Bronchial epithelial cell (primary cell): ENCODE measurements around the gene HOTAIR. TPM values are rescaled to one million over a fixed set of nuclear protein-coding genes. Genes with fewer than 3 reads are reported as not detected.

Experiments used
- DNase-seq: peaks from one replicate; pipeline ENCODE4 v3.0.0-alpha.2; 2010; ENCODE audit warnings: low read depth
- FAIRE-seq: peaks from 2 replicates; lab custom pipeline; 2011; peaks lifted over from hg19 to GRCh38; lab: Jason Lieb, UNC
- H3K27me3 ChIP-seq: 2 replicates; pipeline ENCODE4 v1.5.1; 2011; ENCODE audit warnings: low read length; ENCODE audit not compliant: control insufficient read depth, insufficient read depth
- H3K36me3 ChIP-seq: 2 replicates; pipeline ENCODE4 v1.5.1; 2011; ENCODE audit warnings: low read length; ENCODE audit not compliant: control insufficient read depth, insufficient read depth
- H3K4me3 ChIP-seq: 2 replicates; pipeline ENCODE4 v1.5.1; 2011; ENCODE audit warnings: mild to moderate bottlenecking, low read depth, low read length, control low read depth
- total RNA-seq: library from RNA; depleted of rRNA; stranded (reverse); fragments of >200 nt; gene quantifications from 2 replicates; pipeline ENCODE4 v1.2.1, GENCODE V29; 2014
- TF ChIP-seq, protein P1 (sequence below): IDR thresholded peaks from 2 replicates; pipeline ENCODE4 v1.5.1; 2011; ENCODE audit warnings: mild to moderate bottlenecking, moderate library complexity, low read length, control low read depth, inconsistent platforms; ENCODE audit not compliant: insufficient read depth, severe bottlenecking

HOTAIR gene
- not detected in 2 replicates for total RNA-seq

DNA sequence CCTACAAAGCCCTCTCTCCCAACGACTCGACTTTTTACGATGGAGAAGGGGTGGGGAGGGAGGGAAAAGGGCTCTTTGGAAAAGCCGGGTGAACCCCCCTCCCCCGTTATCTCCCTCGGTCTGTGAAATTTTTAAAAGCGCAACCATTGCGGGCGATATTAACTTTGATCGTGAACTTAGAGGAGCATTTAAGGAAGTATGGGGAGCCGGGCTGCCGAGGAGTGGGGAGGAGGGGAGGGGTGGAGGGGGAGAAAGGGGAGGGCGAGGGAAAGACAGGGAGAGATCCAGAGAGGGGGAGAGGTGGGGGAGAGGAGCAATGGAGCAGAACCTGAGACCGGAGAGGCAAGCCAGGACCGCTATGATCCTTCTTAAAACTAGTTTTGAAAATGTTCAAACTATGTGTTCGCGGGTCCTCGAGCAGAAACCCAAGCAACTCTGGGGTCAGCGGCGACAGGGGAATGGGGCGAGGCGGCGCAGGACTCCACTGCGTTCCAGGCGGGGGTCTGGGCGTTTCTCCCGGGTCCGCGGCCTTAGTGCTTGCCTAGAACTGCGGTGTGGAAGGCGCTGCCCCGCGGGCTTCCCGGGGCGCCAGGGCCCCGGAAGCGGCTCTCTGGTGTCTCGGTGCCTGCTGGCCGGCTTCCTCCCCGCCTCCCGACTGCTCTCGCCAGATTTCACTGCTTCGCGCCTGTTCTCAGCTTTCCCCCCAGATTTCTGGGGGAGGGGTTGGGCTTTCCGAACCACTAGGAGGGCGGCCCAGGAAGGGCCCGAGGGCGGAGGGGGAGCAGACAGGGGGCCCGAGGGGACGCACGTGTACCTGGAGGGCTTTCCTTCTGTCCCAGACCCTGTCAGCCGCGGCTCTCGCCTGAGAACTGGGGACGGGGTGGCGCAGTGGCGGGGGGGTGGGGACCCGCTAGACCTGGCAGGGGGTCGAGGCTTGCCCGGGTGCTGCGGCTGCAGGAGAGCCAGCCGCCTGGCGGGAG is at the start of gene HOTAIR:
Gene HOTAIR (minus strand): TSS at position 871 of the 980 bp plus-strand sequence.
- no peaks in the 10 kb centered on the region for H3K36me3 ChIP-seq
- no peak within 1 kb of the TSS for H3K4me3 ChIP-seq
- no peak for FAIRE-seq
- TF ChIP-seq, protein P1, sequence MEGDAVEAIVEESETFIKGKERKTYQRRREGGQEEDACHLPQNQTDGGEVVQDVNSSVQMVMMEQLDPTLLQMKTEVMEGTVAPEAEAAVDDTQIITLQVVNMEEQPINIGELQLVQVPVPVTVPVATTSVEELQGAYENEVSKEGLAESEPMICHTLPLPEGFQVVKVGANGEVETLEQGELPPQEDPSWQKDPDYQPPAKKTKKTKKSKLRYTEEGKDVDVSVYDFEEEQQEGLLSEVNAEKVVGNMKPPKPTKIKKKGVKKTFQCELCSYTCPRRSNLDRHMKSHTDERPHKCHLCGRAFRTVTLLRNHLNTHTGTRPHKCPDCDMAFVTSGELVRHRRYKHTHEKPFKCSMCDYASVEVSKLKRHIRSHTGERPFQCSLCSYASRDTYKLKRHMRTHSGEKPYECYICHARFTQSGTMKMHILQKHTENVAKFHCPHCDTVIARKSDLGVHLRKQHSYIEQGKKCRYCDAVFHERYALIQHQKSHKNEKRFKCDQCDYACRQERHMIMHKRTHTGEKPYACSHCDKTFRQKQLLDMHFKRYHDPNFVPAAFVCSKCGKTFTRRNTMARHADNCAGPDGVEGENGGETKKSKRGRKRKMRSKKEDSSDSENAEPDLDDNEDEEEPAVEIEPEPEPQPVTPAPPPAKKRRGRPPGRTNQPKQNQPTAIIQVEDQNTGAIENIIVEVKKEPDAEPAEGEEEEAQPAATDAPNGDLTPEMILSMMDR, result no peak
- DNase-seq, result no peak
- peaks cover 87% of the 10 kb centered on the region for H3K27me3 ChIP-seq

DNA sequence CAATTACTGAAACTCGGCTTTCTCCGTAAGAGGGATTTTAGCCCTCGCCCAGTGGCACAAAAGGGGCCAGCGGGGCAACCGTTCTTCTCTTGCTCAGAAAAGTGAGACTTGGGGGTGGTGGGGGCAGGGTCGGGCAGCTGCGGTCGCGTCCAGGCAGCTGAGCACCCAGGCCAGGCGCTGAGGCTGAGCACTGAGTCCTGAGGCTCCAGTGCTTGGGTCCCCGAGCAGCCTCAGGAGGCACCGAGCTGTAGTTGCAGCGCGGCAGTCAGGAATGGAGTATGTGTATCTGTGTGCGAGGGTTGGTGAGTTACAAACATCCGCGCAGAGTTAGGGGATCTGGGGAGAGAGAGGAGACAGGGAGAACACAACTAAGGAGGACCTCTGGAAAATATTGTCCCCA is 49.4 kb upstream of the HOTAIR start:
- H3K36me3 ChIP-seq, result no peaks in the 10 kb centered on the region
- peaks cover 68% of the 10 kb centered on the region for H3K27me3 ChIP-seq
- no peak for FAIRE-seq
- no peak for DNase-seq
- H3K4me3 ChIP-seq, result no peak overlapping the region
- TF ChIP-seq, protein P1, result no peak

DNA sequence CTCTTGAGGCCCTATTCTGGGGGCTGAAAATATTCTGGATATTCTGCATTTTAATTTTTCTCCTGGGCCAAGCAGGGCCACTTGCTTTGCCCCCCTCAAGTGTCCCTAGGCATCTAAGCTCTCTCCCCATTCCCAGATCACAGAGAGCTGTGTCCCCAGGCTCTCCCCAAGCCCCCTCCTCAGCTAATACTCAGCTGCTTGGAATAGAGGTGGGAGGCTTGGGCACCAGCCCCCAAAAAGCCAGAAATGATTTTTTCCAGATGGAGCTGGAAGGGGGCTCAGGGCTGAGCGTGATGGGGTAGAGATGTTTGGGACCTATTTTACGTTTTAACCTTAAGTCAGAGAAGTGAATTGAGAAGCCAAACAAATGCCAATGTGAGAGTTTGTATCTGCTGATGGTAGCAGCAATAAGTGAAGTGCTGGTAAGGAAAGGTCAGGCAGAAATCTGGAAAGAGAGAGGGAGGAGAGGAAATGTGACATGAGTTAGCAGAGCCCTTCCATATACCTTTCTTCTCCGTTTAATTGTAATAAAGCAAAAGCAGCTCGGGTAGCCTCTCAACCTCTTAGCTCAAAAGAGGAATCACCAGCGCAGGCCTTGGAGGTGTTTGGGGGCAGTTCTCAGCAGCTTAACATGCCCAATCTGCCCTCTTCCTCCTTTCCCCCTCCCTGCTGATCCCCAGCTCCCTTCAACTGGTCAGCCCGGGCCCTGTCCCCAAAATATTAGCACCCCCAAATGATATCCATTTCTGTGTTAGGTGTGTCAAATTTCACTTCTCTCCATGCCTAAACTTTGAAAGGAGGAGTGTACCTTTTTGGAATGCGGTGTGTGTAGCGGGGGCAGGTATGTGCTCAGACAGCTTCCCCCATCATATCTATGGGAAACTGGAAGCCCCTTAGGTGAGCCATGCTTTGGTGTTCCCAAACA is 48.5 kb upstream of the HOTAIR start:
- DNase-seq (no peak), FAIRE-seq (no peak)
- TF ChIP-seq, protein P1, result no peak
- Histone ChIP-seq H3K27me3 (peaks cover 64% of the 10 kb centered on the region), H3K4me3 (no peak overlapping the region), H3K36me3 (no peaks in the 10 kb centered on the region)

DNA sequence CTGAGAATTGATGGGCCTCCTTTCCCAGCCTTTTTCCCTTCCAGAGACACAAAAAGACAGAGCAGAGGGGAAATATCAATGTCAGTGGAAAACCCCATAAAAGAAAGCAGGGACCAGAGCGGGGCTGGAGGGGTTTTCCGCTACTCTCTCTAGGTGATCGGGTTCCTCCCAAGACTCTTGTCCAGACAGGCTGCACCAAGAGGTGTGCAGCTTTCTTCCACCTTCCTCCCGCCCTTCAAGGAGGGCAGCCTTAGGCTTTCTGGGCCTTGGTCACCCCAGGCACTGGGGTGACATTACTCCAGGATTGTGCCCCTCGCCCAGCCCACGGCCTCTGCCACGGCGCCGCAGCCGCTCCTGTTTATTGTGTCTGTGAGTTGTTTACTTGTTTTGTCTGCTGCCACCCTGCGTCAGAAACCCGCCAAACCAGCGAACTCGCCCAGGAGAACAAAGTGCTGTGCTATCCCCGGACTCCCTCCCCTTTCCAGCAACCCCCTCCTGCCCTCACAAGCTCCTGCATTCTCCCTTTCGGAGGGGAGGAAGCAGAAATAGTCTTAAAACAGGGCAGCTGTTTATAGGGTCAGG is 46.8 kb upstream of the HOTAIR start:
- Histone ChIP-seq H3K4me3 (no peak overlapping the region), H3K27me3 (peaks cover 61% of the 10 kb centered on the region), H3K36me3 (no peaks in the 10 kb centered on the region)
- TF ChIP-seq, protein P1, result peak; percentile 37
- no peak for FAIRE-seq
- peak; percentile 6 for DNase-seq

DNA sequence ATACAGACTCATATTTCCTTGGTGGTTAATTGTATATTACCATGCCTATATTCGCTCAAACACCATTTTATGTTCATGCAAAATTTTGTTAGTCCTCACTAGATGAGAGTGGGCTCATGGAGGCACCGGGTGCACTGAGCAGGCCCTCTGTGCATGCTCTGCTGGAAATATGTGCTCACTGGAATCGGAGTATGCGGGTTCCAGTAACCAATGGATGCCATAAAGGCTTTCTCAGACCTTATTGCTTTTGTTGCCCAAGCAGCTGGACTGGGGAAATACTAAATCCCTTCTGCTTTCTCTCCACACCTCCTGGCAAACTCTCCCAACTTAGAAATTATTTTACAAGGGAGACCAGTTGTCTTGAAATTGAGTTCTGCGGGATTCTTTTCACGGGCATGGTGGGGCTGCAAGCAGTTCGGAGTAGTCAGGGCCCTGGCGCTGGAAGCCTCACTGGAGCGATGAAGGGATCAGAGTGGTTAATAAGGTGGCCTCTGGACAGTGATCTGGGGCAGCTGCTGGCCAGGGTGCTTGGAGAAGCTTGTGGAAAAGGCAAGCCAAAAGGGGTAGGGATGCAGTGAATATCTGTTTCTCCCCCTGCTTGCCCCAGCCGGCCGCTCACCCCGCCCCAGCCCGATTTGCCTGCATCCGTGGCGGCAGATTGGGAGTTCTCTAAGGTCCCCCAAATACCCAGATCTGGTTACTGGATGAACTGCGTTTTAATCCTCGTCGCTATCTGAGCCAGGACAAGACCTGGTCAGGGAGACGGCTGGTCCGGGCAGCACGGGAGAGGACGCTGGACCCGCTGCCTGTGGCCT is 46.0 kb upstream of the HOTAIR start:
- Histone ChIP-seq H3K36me3 (no peaks in the 10 kb centered on the region), H3K4me3 (no peak overlapping the region), H3K27me3 (peaks cover 60% of the 10 kb centered on the region)
- TF ChIP-seq, protein P1, result no peak
- no peak for DNase-seq
- FAIRE-seq, result no peak
